Fibroblast of villous mesenchyme (primary cell): Measurements from ENCODE around the gene MAPKAP1. TPM values are rescaled to one million over a fixed set of nuclear protein-coding genes. Genes with fewer than 3 reads are reported as not detected.
A peak's percentile ranks its signal among the peaks of the same experiment; 100 is the strongest.

Experiments used
- DNase-seq: peaks from one replicate; pipeline ENCODE4 v3.0.0-alpha.2; 2010; ENCODE audit warnings: low read depth
- H3K4me3 ChIP-seq: 2 replicates; pipeline ENCODE4 v1.5.1; 2011; ENCODE audit warnings: low read depth, mild to moderate bottlenecking, low read length
- CTCF ChIP-seq: IDR thresholded peaks from 2 replicates; pipeline ENCODE4 v1.5.1; 2012; ENCODE audit warnings: low read depth, mild to moderate bottlenecking, low read length; ENCODE audit not compliant: insufficient read depth
- total RNA-seq: library from RNA; depleted of rRNA; stranded (reverse); fragments of >200 nt; gene quantifications from 2 replicates; pipeline ENCODE4 v1.2.3, GENCODE V29; 2012

The MAPKAP1 gene
- total RNA-seq, 1 donor, result 92.0 TPM

DNA sequence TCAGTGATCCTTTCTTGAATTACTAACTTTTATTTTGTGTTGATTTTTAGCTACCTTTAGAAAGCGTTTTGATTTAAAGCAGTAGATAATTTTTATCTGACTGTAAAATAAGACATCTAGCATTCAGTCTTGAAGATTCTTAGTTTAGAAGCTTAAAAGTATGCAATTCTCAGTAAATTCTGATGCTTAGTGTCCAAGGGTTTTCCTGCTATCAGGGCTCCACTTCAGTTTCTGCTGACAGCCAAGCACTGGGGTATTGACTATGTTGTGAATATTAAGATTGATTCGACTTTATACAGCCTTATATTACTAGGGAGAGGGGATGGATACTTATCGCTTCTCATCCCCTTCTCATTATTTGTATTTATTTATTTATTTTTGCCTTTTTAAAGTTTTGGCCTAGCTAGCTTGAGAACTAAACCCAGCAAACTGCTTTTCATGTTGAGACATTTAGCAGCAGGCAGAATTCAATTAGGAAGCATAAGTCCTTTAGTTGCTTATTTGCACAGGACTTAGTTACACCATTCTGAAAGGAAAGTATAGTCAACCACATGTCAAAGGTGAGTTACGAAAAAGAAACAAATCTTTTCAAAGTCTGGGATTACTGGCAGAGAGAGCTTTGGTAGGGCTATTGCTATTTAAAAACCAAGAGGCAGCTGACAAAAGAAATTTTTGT, 43.1 kb upstream of the MAPKAP1 start:
- H3K4me3 ChIP-seq, result peak overlapping the region; percentile 79
- peak; percentile 54 for DNase-seq
- TF ChIP-seq CTCF, result no peak

GRCh38 chr9:125749287-125749935, 42.4 kb upstream of the MAPKAP1 start:
- DNase-seq, result no peak

GRCh38 chr9:125748446-125749099, 41.6 kb upstream of the MAPKAP1 start:
- peak overlapping the region; percentile 79 for H3K4me3 ChIP-seq
- DNase-seq, result no peak
- TF ChIP-seq CTCF, result no peak

More at GRCh38 chr9:125749287-125749935, 42.4 kb upstream of the MAPKAP1 start:
- peak overlapping the region; percentile 79 for H3K4me3 ChIP-seq
- TF ChIP-seq CTCF, result no peak

GRCh38 chr9:125747765-125748445, 40.9 kb upstream of the MAPKAP1 start:
- H3K4me3 ChIP-seq, result peak overlapping the region; percentile 79
- no peak for TF ChIP-seq CTCF
- DNase-seq, result no peak

- H3K4me3 ChIP-seq, result peak within 1 kb of the TSS; percentile 79
- TF ChIP-seq CTCF, result no peak
- DNase-seq, result no peak
Measured at GRCh38 chr9:125747053-125747764, 40.2 kb upstream of the MAPKAP1 start, which contains the start of gene PBX3. Gene PBX3 (plus strand): TSS chr9:125747373.

DNA sequence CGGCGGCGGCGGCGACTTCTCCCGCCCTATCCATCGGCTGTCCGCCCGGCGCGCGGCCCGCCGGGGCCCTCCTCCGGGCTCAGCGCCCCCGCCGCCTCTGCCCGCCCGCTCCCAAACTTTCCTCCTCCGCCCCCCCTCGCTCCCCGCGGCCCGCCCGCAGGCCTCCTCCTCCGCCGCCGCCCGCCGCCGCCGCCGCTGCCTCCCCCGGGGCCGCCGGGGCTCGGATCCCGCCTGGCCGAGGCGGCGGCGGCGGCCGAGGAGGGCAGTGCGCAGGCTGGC, 39.7 kb upstream of the MAPKAP1 start:
- no peak for DNase-seq
- TF ChIP-seq CTCF, result no peak
- H3K4me3 ChIP-seq, result peak overlapping the region; percentile 67
